Measurements from ENCODE around the gene ENTREP1. TPM values are rescaled to one million over a fixed set of nuclear protein-coding genes. Genes with fewer than 3 reads are reported as not detected.

The ENTREP1 gene
- total RNA-seq, 2 experiments from 2014 or later, result 0.08 to 0.14 TPM

- CTCF ChIA-PET, result no interaction called here
- Mint-ChIP-seq H3K36me3 (ENCODE audit: low read depth) (no peaks in the 10 kb centered on the region), H3K4me1 (ENCODE audit: low read depth) (no peaks in the 10 kb centered on the region), H3K27me3 (peaks cover 24% of the 10 kb centered on the region), H3K4me3 (no peak overlapping the region), H3K27ac (no peak overlapping the region), H3K9me3 (no peaks in the 10 kb centered on the region)
- no peak overlapping the region for H3K27ac ChIP-seq (ENCODE audit: low read depth in 1 of 2, low read length in 2 of 2)
- no peak overlapping the region for H3K4me3 ChIP-seq (ENCODE audit: low read length)
- POLR2A ChIA-PET, result no interaction called here
- H3K36me3 ChIP-seq (ENCODE audit: insufficient read depth, low read length), result no peaks in the 10 kb centered on the region
- H3K27me3 ChIP-seq (ENCODE audit: control insufficient read depth in 1 of 2, insufficient read depth in 2 of 2, low read length in 2 of 2), result no peaks in the 10 kb centered on the region
- ATAC-seq (ENCODE audit: poor library complexity) (no peak), DNase-seq (no peak)
- no peaks in the 10 kb centered on the region for H3K4me1 ChIP-seq (ENCODE audit: insufficient read depth, low read length)
- intact Hi-C loops (cut with DNase I, micrococcal nuclease), result no loop called here
- peaks cover 0 to 3% of the 10 kb centered on the region in 2 experiments for H3K9me3 ChIP-seq (ENCODE audit: control insufficient read depth in 1 of 2, insufficient read depth in 1 of 2, low read length in 2 of 2)
- TF ChIP-seq, protein P1, sequence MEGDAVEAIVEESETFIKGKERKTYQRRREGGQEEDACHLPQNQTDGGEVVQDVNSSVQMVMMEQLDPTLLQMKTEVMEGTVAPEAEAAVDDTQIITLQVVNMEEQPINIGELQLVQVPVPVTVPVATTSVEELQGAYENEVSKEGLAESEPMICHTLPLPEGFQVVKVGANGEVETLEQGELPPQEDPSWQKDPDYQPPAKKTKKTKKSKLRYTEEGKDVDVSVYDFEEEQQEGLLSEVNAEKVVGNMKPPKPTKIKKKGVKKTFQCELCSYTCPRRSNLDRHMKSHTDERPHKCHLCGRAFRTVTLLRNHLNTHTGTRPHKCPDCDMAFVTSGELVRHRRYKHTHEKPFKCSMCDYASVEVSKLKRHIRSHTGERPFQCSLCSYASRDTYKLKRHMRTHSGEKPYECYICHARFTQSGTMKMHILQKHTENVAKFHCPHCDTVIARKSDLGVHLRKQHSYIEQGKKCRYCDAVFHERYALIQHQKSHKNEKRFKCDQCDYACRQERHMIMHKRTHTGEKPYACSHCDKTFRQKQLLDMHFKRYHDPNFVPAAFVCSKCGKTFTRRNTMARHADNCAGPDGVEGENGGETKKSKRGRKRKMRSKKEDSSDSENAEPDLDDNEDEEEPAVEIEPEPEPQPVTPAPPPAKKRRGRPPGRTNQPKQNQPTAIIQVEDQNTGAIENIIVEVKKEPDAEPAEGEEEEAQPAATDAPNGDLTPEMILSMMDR (IDR thresholded peaks at IDR 0.05), result no peak
Observed at GRCh38 chr9:69388596-69388995, 63.6 kb downstream of the ENTREP1 start.

DNA sequence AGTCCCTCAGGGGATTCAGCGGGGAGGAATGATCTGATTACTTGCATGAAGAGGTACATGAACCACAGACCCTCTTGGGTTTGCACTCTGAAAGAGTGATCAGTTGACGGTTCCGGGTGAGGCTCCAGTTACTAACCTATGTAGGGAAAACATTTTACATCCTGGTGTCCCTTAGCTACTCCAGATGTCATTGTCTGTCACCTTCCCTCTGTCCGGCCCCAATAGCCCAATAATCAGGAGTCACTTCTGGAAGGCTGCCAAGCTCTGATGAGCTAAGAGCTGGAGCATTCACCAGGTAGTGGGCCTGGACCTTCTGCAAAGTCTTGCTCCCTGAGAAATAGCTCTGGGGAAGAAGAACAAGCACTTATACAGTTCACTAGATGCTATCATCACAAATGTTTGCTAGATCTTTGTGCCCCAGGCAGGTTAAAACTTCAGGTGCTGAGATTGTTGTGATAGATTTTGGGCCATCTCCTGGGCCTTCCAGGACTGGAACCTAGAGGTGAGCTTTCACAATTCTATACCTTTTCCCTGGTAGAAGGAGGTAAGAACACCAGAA lies 64.5 kb downstream of the ENTREP1 start:
- Mint-ChIP-seq H3K27me3 (peaks cover 33% of the 10 kb centered on the region), H3K4me1 (ENCODE audit: low read depth) (no peaks in the 10 kb centered on the region), H3K4me3 (no peak overlapping the region), H3K27ac (no peak overlapping the region), H3K36me3 (ENCODE audit: low read depth) (no peaks in the 10 kb centered on the region), H3K9me3 (no peaks in the 10 kb centered on the region)
- no peaks in the 10 kb centered on the region for H3K27me3 ChIP-seq (ENCODE audit: control insufficient read depth in 1 of 2, insufficient read depth in 2 of 2, low read length in 2 of 2)
- ChIA-PET POLR2A (no interaction called here), CTCF (interaction anchor here (1.2 kb wide), 1 partner anchor 10 kb away, joined by 3 read pairs; no protein-coding TSS in a partner anchor)
- no peaks in the 10 kb centered on the region for H3K4me1 ChIP-seq (ENCODE audit: insufficient read depth, low read length)
- H3K9me3 ChIP-seq (ENCODE audit: control insufficient read depth in 1 of 2, insufficient read depth in 1 of 2, low read length in 2 of 2), result peaks cover 0 to 3% of the 10 kb centered on the region in 2 experiments
- intact Hi-C loops (cut with DNase I, micrococcal nuclease), result no loop called here
- TF ChIP-seq, protein P1 (IDR thresholded peaks at IDR 0.05), result no peak
- no peak for ATAC-seq (ENCODE audit: poor library complexity)
- H3K4me3 ChIP-seq (ENCODE audit: low read length), result no peak overlapping the region
- no peak for DNase-seq
- H3K36me3 ChIP-seq (ENCODE audit: insufficient read depth, low read length), result no peaks in the 10 kb centered on the region
- no peak overlapping the region for H3K27ac ChIP-seq (ENCODE audit: low read depth in 1 of 2, low read length in 2 of 2)

GRCh38 chr9:69391487-69391886 lies 66.5 kb downstream of the ENTREP1 start:
- no peaks in the 10 kb centered on the region for H3K36me3 Mint-ChIP-seq (ENCODE audit: low read depth)
- no peaks in the 10 kb centered on the region for H3K9me3 Mint-ChIP-seq
- no peaks in the 10 kb centered on the region for H3K4me1 ChIP-seq (ENCODE audit: insufficient read depth, low read length)
- DNase-seq (no peak), ATAC-seq (ENCODE audit: poor library complexity) (no peak)
- CTCF ChIA-PET, result no interaction called here
- intact Hi-C loops (cut with DNase I, micrococcal nuclease), result no loop called here
- no peak overlapping the region for H3K27ac ChIP-seq (ENCODE audit: low read depth in 1 of 2, low read length in 2 of 2)
- POLR2A ChIA-PET, result no interaction called here
- H3K4me3 ChIP-seq (ENCODE audit: low read length), result no peak overlapping the region
- H3K4me1 Mint-ChIP-seq (ENCODE audit: low read depth), result no peaks in the 10 kb centered on the region
- H3K9me3 ChIP-seq (ENCODE audit: control insufficient read depth in 1 of 2, insufficient read depth in 1 of 2, low read length in 2 of 2), result peaks cover 0 to 3% of the 10 kb centered on the region in 2 experiments
- peaks cover 33% of the 10 kb centered on the region for H3K27me3 Mint-ChIP-seq
- H3K27ac Mint-ChIP-seq, result no peak overlapping the region
- TF ChIP-seq, protein P1 (IDR thresholded peaks at IDR 0.05), result no peak
- H3K27me3 ChIP-seq (ENCODE audit: control insufficient read depth in 1 of 2, insufficient read depth in 2 of 2, low read length in 2 of 2), result no peaks in the 10 kb centered on the region
- H3K4me3 Mint-ChIP-seq, result no peak overlapping the region
- H3K36me3 ChIP-seq (ENCODE audit: insufficient read depth, low read length), result no peaks in the 10 kb centered on the region

Data from CD4-positive, alpha-beta T cell (primary cell).